ENCODE results near the gene C4orf17. TPM values are rescaled to one million over a fixed set of nuclear protein-coding genes. Genes with fewer than 3 reads are reported as not detected.
"Not testable (repeated sequence)": the region's sequence is repeated elsewhere in the genome, so short reads cannot be mapped to it uniquely, and the experiment has no call there.

Gene C4orf17
- total and polyA plus RNA-seq, 4 donors = not detected

- Histone ChIP-seq H3K4me3 (ENCODE audit: low read depth, low read length) (no peak overlapping the region), H3K9me3 (ENCODE audit: control insufficient read depth, insufficient read depth, low read length) (peaks cover 9% of the 10 kb centered on the region), H3K4me1 (ENCODE audit: control insufficient read depth, insufficient read depth, low read length) (no peaks in the 10 kb centered on the region), H3K27me3 (ENCODE audit: control insufficient read depth, insufficient read depth, low read length) (no peaks in the 10 kb centered on the region), H3K36me3 (ENCODE audit: control insufficient read depth, insufficient read depth, low read length) (no peaks in the 10 kb centered on the region), H3K27ac (ENCODE audit: low read depth, low read length) (no peak overlapping the region)
- WGBS (ENCODE audit: insufficient coverage) = no CpG with 5 or more reads among the region's 1 CpG
- DNase-seq (ENCODE audit: low read depth in 4 of 6, low spot score in 6 of 6) = no peak
Observed at GRCh38 chr4:99485212-99485611, 25.6 kb upstream of the C4orf17 start.

- H3K4me1 ChIP-seq (ENCODE audit: control insufficient read depth, insufficient read depth, low read length); H3K27ac ChIP-seq (ENCODE audit: low read depth, low read length); DNase-seq (ENCODE audit: low read depth in 4 of 6, low spot score in 6 of 6); H3K9me3 ChIP-seq (ENCODE audit: control insufficient read depth, insufficient read depth, low read length); H3K36me3 ChIP-seq (ENCODE audit: control insufficient read depth, insufficient read depth, low read length); H3K27me3 ChIP-seq (ENCODE audit: control insufficient read depth, insufficient read depth, low read length); H3K4me3 ChIP-seq (ENCODE audit: low read depth, low read length): not testable (repeated sequence)
- WGBS (ENCODE audit: insufficient coverage) = no CpG with 5 or more reads among the region's 3 CpGs
Observed at GRCh38 chr4:99486648-99487047, 24.2 kb upstream of the C4orf17 start.

- H3K4me1 ChIP-seq (ENCODE audit: control insufficient read depth, insufficient read depth, low read length) = no peaks in the 10 kb centered on the region
- WGBS (ENCODE audit: insufficient coverage) = 67% methylated on average over 1 of the region's 4 CpGs
- H3K36me3 ChIP-seq (ENCODE audit: control insufficient read depth, insufficient read depth, low read length) = no peaks in the 10 kb centered on the region
- no peak overlapping the region for H3K27ac ChIP-seq (ENCODE audit: low read depth, low read length)
- H3K4me3 ChIP-seq (ENCODE audit: low read depth, low read length) = no peak overlapping the region
- no peak for DNase-seq (ENCODE audit: low read depth in 4 of 6, low spot score in 6 of 6)
- peaks cover 7% of the 10 kb centered on the region for H3K9me3 ChIP-seq (ENCODE audit: control insufficient read depth, insufficient read depth, low read length)
- H3K27me3 ChIP-seq (ENCODE audit: control insufficient read depth, insufficient read depth, low read length) = no peaks in the 10 kb centered on the region
Observed at GRCh38 chr4:99490286-99490685, 20.5 kb upstream of the C4orf17 start.

GRCh38 chr4:99504804-99505502 is 5.9 kb upstream of the C4orf17 start:
- Histone ChIP-seq H3K9me3 (ENCODE audit: control insufficient read depth, insufficient read depth, low read length) (no peaks in the 10 kb centered on the region), H3K4me3 (ENCODE audit: low read depth, low read length) (no peak overlapping the region), H3K36me3 (ENCODE audit: control insufficient read depth, insufficient read depth, low read length) (no peaks in the 10 kb centered on the region), H3K27ac (ENCODE audit: low read depth, low read length) (no peak overlapping the region), H3K27me3 (ENCODE audit: control insufficient read depth, insufficient read depth, low read length) (no peaks in the 10 kb centered on the region), H3K4me1 (ENCODE audit: control insufficient read depth, insufficient read depth, low read length) (no peaks in the 10 kb centered on the region)
- 60% methylated on average over 3 of the region's 3 CpGs for WGBS (ENCODE audit: insufficient coverage)
- peak in 2 of 6 donors; percentile 4 to 5 for DNase-seq (ENCODE audit: low read depth in 4 of 6, low spot score in 6 of 6)

- Histone ChIP-seq H3K36me3 (ENCODE audit: control insufficient read depth, insufficient read depth, low read length) (no peaks in the 10 kb centered on the region), H3K27ac (ENCODE audit: low read depth, low read length) (no peak overlapping the region), H3K27me3 (ENCODE audit: control insufficient read depth, insufficient read depth, low read length) (no peaks in the 10 kb centered on the region), H3K4me3 (ENCODE audit: low read depth, low read length) (no peak overlapping the region), H3K4me1 (ENCODE audit: control insufficient read depth, insufficient read depth, low read length) (no peaks in the 10 kb centered on the region), H3K9me3 (ENCODE audit: control insufficient read depth, insufficient read depth, low read length) (no peaks in the 10 kb centered on the region)
- peak in 2 of 6 donors; percentile 4 to 24 for DNase-seq (ENCODE audit: low read depth in 4 of 6, low spot score in 6 of 6)
- no CpG with 5 or more reads among the region's 2 CpGs for WGBS (ENCODE audit: insufficient coverage)
Observed at GRCh38 chr4:99506781-99507180, 4.0 kb upstream of the C4orf17 start.

GRCh38 chr4:99507349-99507748 is 3.5 kb upstream of the C4orf17 start:
- no peaks in the 10 kb centered on the region for H3K27me3 ChIP-seq (ENCODE audit: control insufficient read depth, insufficient read depth, low read length)
- H3K27ac ChIP-seq (ENCODE audit: low read depth, low read length) = no peak overlapping the region
- H3K4me3 ChIP-seq (ENCODE audit: low read depth, low read length) = no peak overlapping the region
- DNase-seq (ENCODE audit: low read depth in 4 of 6, low spot score in 6 of 6) = no peak
- no CpG with 5 or more reads among the region's 1 CpG for WGBS (ENCODE audit: insufficient coverage)
- no peaks in the 10 kb centered on the region for H3K9me3 ChIP-seq (ENCODE audit: control insufficient read depth, insufficient read depth, low read length)
- H3K36me3 ChIP-seq (ENCODE audit: control insufficient read depth, insufficient read depth, low read length) = no peaks in the 10 kb centered on the region
- no peaks in the 10 kb centered on the region for H3K4me1 ChIP-seq (ENCODE audit: control insufficient read depth, insufficient read depth, low read length)

GRCh38 chr4:99507762-99508161 is 3.1 kb upstream of the C4orf17 start:
- Histone ChIP-seq H3K4me3 (ENCODE audit: low read depth, low read length) (no peak overlapping the region), H3K9me3 (ENCODE audit: control insufficient read depth, insufficient read depth, low read length) (no peaks in the 10 kb centered on the region), H3K27me3 (ENCODE audit: control insufficient read depth, insufficient read depth, low read length) (no peaks in the 10 kb centered on the region), H3K36me3 (ENCODE audit: control insufficient read depth, insufficient read depth, low read length) (no peaks in the 10 kb centered on the region), H3K4me1 (ENCODE audit: control insufficient read depth, insufficient read depth, low read length) (no peaks in the 10 kb centered on the region), H3K27ac (ENCODE audit: low read depth, low read length) (no peak overlapping the region)
- no peak for DNase-seq (ENCODE audit: low read depth in 4 of 6, low spot score in 6 of 6)

- Histone ChIP-seq H3K27me3 (ENCODE audit: control insufficient read depth, insufficient read depth, low read length) (no peaks in the 10 kb centered on the region), H3K36me3 (ENCODE audit: control insufficient read depth, insufficient read depth, low read length) (no peaks in the 10 kb centered on the region), H3K4me1 (ENCODE audit: control insufficient read depth, insufficient read depth, low read length) (no peaks in the 10 kb centered on the region), H3K9me3 (ENCODE audit: control insufficient read depth, insufficient read depth, low read length) (no peaks in the 10 kb centered on the region), H3K27ac (ENCODE audit: low read depth, low read length) (no peak overlapping the region), H3K4me3 (ENCODE audit: low read depth, low read length) (no peak overlapping the region)
- no peak for DNase-seq (ENCODE audit: low read depth in 4 of 6, low spot score in 6 of 6)
- 86% methylated on average over 1 of the region's 6 CpGs for WGBS (ENCODE audit: insufficient coverage)
Observed at GRCh38 chr4:99518601-99519295, 7.9 kb downstream of the C4orf17 start.

- H3K4me3 ChIP-seq (ENCODE audit: low read depth, low read length) = no peak overlapping the region
- DNase-seq (ENCODE audit: low read depth in 4 of 6, low spot score in 6 of 6) = peak in 1 of 6 donors; percentile 2
- H3K9me3 ChIP-seq (ENCODE audit: control insufficient read depth, insufficient read depth, low read length) = no peaks in the 10 kb centered on the region
- H3K36me3 ChIP-seq (ENCODE audit: control insufficient read depth, insufficient read depth, low read length) = no peaks in the 10 kb centered on the region
- H3K27me3 ChIP-seq (ENCODE audit: control insufficient read depth, insufficient read depth, low read length) = no peaks in the 10 kb centered on the region
- H3K4me1 ChIP-seq (ENCODE audit: control insufficient read depth, insufficient read depth, low read length) = no peaks in the 10 kb centered on the region
- H3K27ac ChIP-seq (ENCODE audit: low read depth, low read length) = no peak overlapping the region
Observed at GRCh38 chr4:99529228-99529627, 18.4 kb downstream of the C4orf17 start.

GRCh38 chr4:99529956-99530355 is 19.1 kb downstream of the C4orf17 start:
- no peaks in the 10 kb centered on the region for H3K36me3 ChIP-seq (ENCODE audit: control insufficient read depth, insufficient read depth, low read length)
- no peak overlapping the region for H3K27ac ChIP-seq (ENCODE audit: low read depth, low read length)
- WGBS (ENCODE audit: insufficient coverage) = 69% methylated on average over 3 of the region's 3 CpGs
- no peaks in the 10 kb centered on the region for H3K27me3 ChIP-seq (ENCODE audit: control insufficient read depth, insufficient read depth, low read length)
- H3K9me3 ChIP-seq (ENCODE audit: control insufficient read depth, insufficient read depth, low read length) = no peaks in the 10 kb centered on the region
- DNase-seq (ENCODE audit: low read depth in 4 of 6, low spot score in 6 of 6) = no peak
- H3K4me3 ChIP-seq (ENCODE audit: low read depth, low read length) = no peak overlapping the region
- no peaks in the 10 kb centered on the region for H3K4me1 ChIP-seq (ENCODE audit: control insufficient read depth, insufficient read depth, low read length)

Measured in spinal cord (tissue), 10 donors.